Liver (tissue), 9 donors: ENCODE results near the gene UPF1. TPM values are rescaled to one million over a fixed set of nuclear protein-coding genes. Genes with fewer than 3 reads are reported as not detected.

Source experiments
- DNase-seq: peaks from one replicate; pipeline ENCODE4 v3.0.0-alpha.2; 2017; ENCODE audit warnings: low spot score
- H3K27ac ChIP-seq, 2 donors: one replicate each; pipeline ENCODE4 v1.7.0; 2013; ENCODE audit warnings: inconsistent platforms in 2 of 2, low read length in 2 of 2, control low read depth in 1 of 2, low read depth in 1 of 2, mild to moderate bottlenecking in 1 of 2
- H3K27me3 ChIP-seq, 4 donors: one replicate each; pipeline versions ENCODE4 v1.6.1 to v1.7.0; 2013; ENCODE audit warnings: low read length in 3 of 4, inconsistent platforms in 1 of 4, mild to moderate bottlenecking in 1 of 4, moderate library complexity in 1 of 4; ENCODE audit not compliant: control insufficient read depth in 4 of 4, insufficient read depth in 4 of 4
- H3K36me3 ChIP-seq, 4 donors: one replicate each; pipeline versions ENCODE4 v1.6.1 to v1.7.0; 2013; ENCODE audit warnings: low read length in 3 of 4, mild to moderate bottlenecking in 3 of 4, low read depth in 1 of 4, moderate library complexity in 1 of 4; ENCODE audit not compliant: control insufficient read depth in 4 of 4, insufficient read depth in 3 of 4
- H3K4me1 ChIP-seq, 4 donors: one replicate each; pipeline versions ENCODE4 v1.6.1 to v1.7.0; 2013; ENCODE audit warnings: low read length in 3 of 4, mild to moderate bottlenecking in 3 of 4, moderate library complexity in 1 of 4; ENCODE audit not compliant: control insufficient read depth in 4 of 4, insufficient read depth in 4 of 4
- H3K4me3 ChIP-seq, 3 donors: one replicate each; pipeline versions ENCODE4 v1.6.1 to v1.7.0; 2013; ENCODE audit warnings: low read length in 3 of 3, control low read depth in 1 of 3, low read depth in 1 of 3, mild to moderate bottlenecking in 1 of 3
- H3K9ac ChIP-seq, 2 donors: one replicate each; pipeline ENCODE4 v1.7.0; 2013; ENCODE audit warnings: low read length in 2 of 2, mild to moderate bottlenecking in 2 of 2, moderate library complexity in 2 of 2, control low read depth in 1 of 2, low read depth in 1 of 2
- H3K9me3 ChIP-seq, 4 donors: one replicate each; pipeline versions ENCODE4 v1.6.1 to v1.7.0; 2013; ENCODE audit warnings: low read length in 3 of 4; ENCODE audit not compliant: control insufficient read depth in 4 of 4
- FOXA2 ChIP-seq: IDR thresholded peaks from 2 replicates; pipeline ENCODE4 v1.6.1; 2016; ENCODE audit warnings: antibody characterized with exemption
- HNF4A ChIP-seq, 2 donors: conservative IDR thresholded peaks; 2 replicates each; pipeline ENCODE4 v1.6.1; 2016; ENCODE audit warnings: antibody characterized with exemption in 2 of 2, mild to moderate bottlenecking in 2 of 2
- HNF4G ChIP-seq: IDR thresholded peaks from 2 replicates; pipeline ENCODE4 v1.6.1; 2016; ENCODE audit warnings: antibody characterized with exemption
- JUND ChIP-seq, 2 donors: IDR thresholded peaks; 2 replicates each; pipeline ENCODE4 v1.6.1; 2016; ENCODE audit warnings: antibody characterized with exemption in 2 of 2
- RAD21 ChIP-seq, 2 donors: IDR thresholded peaks; 2 replicates each; pipeline ENCODE4 v1.6.1; 2016; ENCODE audit warnings: antibody characterized with exemption in 2 of 2, mild to moderate bottlenecking in 2 of 2
- REST ChIP-seq: IDR thresholded peaks from 2 replicates; pipeline ENCODE4 v1.6.1; 2016; ENCODE audit warnings: antibody characterized with exemption, mild to moderate bottlenecking
- RXRA ChIP-seq, 2 donors: IDR thresholded peaks; 2 replicates each; pipeline ENCODE4 v1.6.1; 2017 to 2018; ENCODE audit warnings: antibody characterized with exemption in 2 of 2, mild to moderate bottlenecking in 1 of 2
- SP1 ChIP-seq: IDR thresholded peaks from 2 replicates; pipeline ENCODE4 v1.6.1; 2018; ENCODE audit warnings: antibody characterized with exemption, mild to moderate bottlenecking
- ZBTB33 ChIP-seq: IDR thresholded peaks from 2 replicates; pipeline ENCODE4 v1.6.1; 2016; ENCODE audit warnings: antibody characterized with exemption
- WGBS: extraction: QIAGEN DNeasy Blood & Tissue Kit; methylation state at CpG from one replicate; pipeline ENCODE4 v1.1.7; 2013; 5-methylcytosine and 5-hydroxymethylcytosine counted together
- polyA plus RNA-seq, 2 donors: library from polyadenylated mRNA; stranded (reverse) in 1 of 2; unstranded in 1 of 2; fragments of 200-250 nt in 1 of 2; fragments of >200 nt in 1 of 2; fragmentation: Nextera tagmentation in 1 of 2; extraction: Ambion mirVana in 1 of 2; gene quantifications; one replicate each; pipeline versions ENCODE4 v1.2.1 to v1.2.3, GENCODE V29; 2013 to 2015
- total RNA-seq, 2 donors: library from RNA; depleted of rRNA; stranded (reverse); fragments of >200 nt; gene quantifications; one replicate each; pipeline ENCODE4 v1.2.3, GENCODE V29; 2014
- donor health status: healthy.
- donor health status: healthy.
- donor health status: healthy.
- donor health status: healthy.
- donor health status: healthy.

Gene UPF1
- total and polyA plus RNA-seq, 4 donors, result 5.7 to 51.0 (median 35.2) TPM

- no peak for TF ChIP-seq RXRA (IDR thresholded peaks at IDR 0.05)
- TF ChIP-seq RAD21 (IDR thresholded peaks at IDR 0.05), result no peak
- no peak for TF ChIP-seq JUND (IDR thresholded peaks at IDR 0.05)
- Histone ChIP-seq H3K27ac (no peak overlapping the region), H3K4me3 (no peak overlapping the region), H3K36me3 (peaks cover 0 to 29% (median 8%) of the 10 kb centered on the region in 4 donors), H3K4me1 (peaks cover 2 to 21% (median 10%) of the 10 kb centered on the region in 4 donors), H3K27me3 (peaks cover 0 to 5% (median 0%) of the 10 kb centered on the region in 4 donors), H3K9ac (no peak overlapping the region), H3K9me3 (no peaks in the 10 kb centered on the region)
- 60% methylated on average over 18 of the region's 18 CpGs for WGBS
- no peak for DNase-seq
Measured at GRCh38 chr19:18898081-18898606, 66.4 kb downstream of the UPF1 start.

- no peak overlapping the region for H3K4me3 ChIP-seq
- DNase-seq, result no peak
- WGBS, result 72% methylated on average over 18 of the region's 18 CpGs
- no peak overlapping the region for H3K9ac ChIP-seq
- H3K27ac ChIP-seq, result no peak overlapping the region
- H3K36me3 ChIP-seq, result peaks cover 0 to 34% (median 8%) of the 10 kb centered on the region in 4 donors
- peaks cover 0 to 5% (median 0%) of the 10 kb centered on the region in 4 donors for H3K27me3 ChIP-seq
- TF ChIP-seq HNF4A (conservative IDR thresholded peaks at IDR 0.05) (peak in 1 of 2 donors; percentile 23), REST (no peak)
- peaks cover 2 to 21% (median 10%) of the 10 kb centered on the region in 4 donors for H3K4me1 ChIP-seq
- H3K9me3 ChIP-seq, result no peaks in the 10 kb centered on the region
Measured at GRCh38 chr19:18898607-18899408, 67.0 kb downstream of the UPF1 start.

- WGBS, result 94% methylated on average over 20 of the region's 20 CpGs
Measured at GRCh38 chr19:18899624-18900560, 68.1 kb downstream of the UPF1 start.

More at GRCh38 chr19:18899624-18900560, 68.1 kb downstream of the UPF1 start:
- Histone ChIP-seq H3K4me1 (peaks cover 2 to 19% (median 9%) of the 10 kb centered on the region in 4 donors), H3K36me3 (peaks cover 0 to 43% (median 12%) of the 10 kb centered on the region in 4 donors), H3K27ac (no peak overlapping the region), H3K4me3 (no peak overlapping the region), H3K9ac (no peak overlapping the region), H3K9me3 (no peaks in the 10 kb centered on the region), H3K27me3 (peaks cover 0 to 5% (median 0%) of the 10 kb centered on the region in 4 donors)
- no peak for DNase-seq
- TF ChIP-seq SP1 (no peak), HNF4G (no peak), ZBTB33 (no peak), FOXA2 (no peak)
